GM13977 (cell line): ENCODE data around the gene RFESD.
A peak's percentile ranks its signal among the peaks of the same experiment; 100 is the strongest.

Experiments
- DNase-seq: peaks from one replicate; pipeline ENCODE4 v3.0.0; 2012; ENCODE audit warnings: low spot score
- CTCF ChIP-seq: IDR thresholded peaks from 2 replicates; pipeline ENCODE4 v1.5.1; 2012; ENCODE audit warnings: mild to moderate bottlenecking, control low read depth; ENCODE audit not compliant: insufficient read depth; ENCODE audit errors: extremely low read depth, missing control alignments
- in situ Hi-C: fragments of 300-500 bp; cut with MboI; formaldehyde crosslinking; loops from one replicate; pipeline ENCODE4 v1.12.0; 2022; ENCODE audit warnings: low sequenced_read_pairs, low pct_unique_long_range_greater_than_20kb, mixed read lengths, inconsistent platforms; ENCODE audit not compliant: unreplicated experiment

Gene RFESD

DNA sequence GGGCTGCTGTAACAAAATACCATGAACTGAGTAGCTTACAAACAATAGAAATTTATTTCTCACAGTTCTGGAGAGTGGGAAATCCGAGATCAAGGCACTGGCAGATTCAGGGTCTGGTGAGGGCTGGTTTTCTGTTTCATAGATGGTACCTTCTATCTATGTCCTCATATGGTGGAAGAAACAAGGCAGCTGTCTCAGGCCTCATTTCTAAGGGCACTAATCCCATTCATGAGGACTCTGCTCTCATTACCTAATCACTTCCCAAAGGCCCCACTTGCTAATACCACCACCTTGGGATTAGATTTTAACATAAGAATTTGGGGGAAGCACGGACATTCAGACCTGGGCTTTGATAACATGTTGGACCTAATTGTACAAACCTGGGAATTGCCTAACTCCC, 13.5 kb downstream of the RFESD start:
- in situ Hi-C loops, result loop anchor here (10.0 kb wide), 1 partner anchor 185 kb away; no protein-coding TSS in a partner anchor
- TF ChIP-seq CTCF, result no peak
- no peak for DNase-seq

DNA sequence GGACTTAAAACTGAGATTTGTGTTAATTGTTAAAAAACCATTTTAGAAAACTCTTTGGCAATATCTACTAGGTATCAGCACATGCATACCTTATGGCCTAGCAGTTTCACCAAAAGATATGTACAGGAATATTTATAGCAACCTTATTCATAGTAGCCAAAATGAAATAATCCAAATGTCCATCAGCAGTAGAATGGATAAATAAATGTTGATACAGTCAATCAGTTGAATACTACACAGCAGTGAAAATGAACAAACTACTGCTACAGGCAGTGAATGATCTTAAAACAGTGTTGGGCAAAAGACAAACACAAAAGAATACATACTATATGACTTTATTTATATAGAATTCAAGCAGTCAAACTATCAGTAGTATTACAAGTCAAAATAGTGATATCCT, 16.4 kb downstream of the RFESD start:
- DNase-seq, result no peak
- no peak for TF ChIP-seq CTCF
- in situ Hi-C loops, result loop anchor here (10.0 kb wide), 1 partner anchor 182 kb away; no protein-coding TSS in a partner anchor

GRCh38 chr5:95664204-95664786, 17.7 kb downstream of the RFESD start:
- peak; percentile 84 for TF ChIP-seq CTCF
- in situ Hi-C loops, result loop anchor here (10.0 kb wide), 1 partner anchor 181 kb away; no protein-coding TSS in a partner anchor
- DNase-seq, result peak; percentile 23

DNA sequence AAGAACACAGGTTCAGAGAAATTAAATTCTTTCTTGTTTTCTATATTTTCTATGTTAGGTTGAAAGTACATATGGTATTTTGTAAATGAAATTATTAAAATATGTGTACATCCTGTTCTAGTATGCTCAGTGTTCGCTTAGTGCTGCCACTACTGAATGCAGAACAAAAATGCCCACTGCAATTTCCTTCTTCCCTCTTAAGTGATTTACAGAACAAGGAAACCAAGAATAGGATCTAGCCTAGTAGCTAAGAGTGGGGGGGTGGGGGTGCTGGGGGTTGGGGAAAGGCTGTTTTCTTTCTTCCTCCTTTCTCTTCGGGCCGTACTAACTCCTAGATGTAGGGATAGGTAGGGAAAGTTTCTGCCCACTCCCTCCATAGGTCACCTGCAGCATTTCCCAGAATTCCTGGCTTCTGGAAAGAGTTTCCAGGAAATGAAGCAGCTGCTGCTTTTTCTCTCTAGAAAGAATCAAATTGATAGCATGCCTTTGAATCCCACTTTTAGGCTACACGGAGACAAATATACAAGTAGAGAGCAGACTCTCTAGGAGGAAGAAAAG, 20.6 kb downstream of the RFESD start:
- no peak for TF ChIP-seq CTCF
- in situ Hi-C loops, result loop anchor here (10.0 kb wide), 1 partner anchor 178 kb away; no protein-coding TSS in a partner anchor
- DNase-seq, result no peak

DNA sequence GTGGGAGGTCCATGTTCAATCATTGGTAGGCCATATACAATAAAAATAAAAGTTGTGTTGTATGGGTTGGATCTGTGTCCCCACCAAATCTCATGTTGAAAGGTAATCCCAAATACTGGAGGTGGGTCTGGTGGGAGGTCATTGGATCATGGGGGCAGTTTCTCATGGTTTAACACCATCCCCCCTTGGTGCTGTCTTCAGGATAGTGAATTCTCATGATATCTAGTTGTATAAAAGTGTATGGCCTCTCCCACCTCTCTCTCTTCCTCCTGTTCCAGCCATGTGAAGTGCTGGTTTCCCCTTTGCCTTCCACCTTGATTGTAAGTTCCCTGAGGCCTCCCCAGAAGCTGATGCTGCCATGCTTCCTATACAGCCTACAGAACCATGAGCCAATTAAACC, 21.1 kb downstream of the RFESD start:
- no peak for DNase-seq
- in situ Hi-C loops, result loop anchor here (10.0 kb wide), 1 partner anchor 177 kb away; no protein-coding TSS in a partner anchor
- TF ChIP-seq CTCF, result no peak

- in situ Hi-C loops, result loop anchor here (10.0 kb wide), 1 partner anchor 177 kb away; no protein-coding TSS in a partner anchor
- no peak for TF ChIP-seq CTCF
- no peak for DNase-seq
These were observed 21.6 kb downstream of the RFESD start for GRCh38 chr5:95668216-95668615.
